HCT116 (cell line): Measurements from ENCODE around the gene EEFSEC. TPM values are rescaled to one million over a fixed set of nuclear protein-coding genes. Genes with fewer than 3 reads are reported as not detected.

Source experiments
- ATAC-seq: fragments of 200-7000 bp; cut with Tn5 transposase; 2 replicates; pipeline ENCODE4 v1.9.1; 2020; ENCODE audit warnings: mild to moderate bottlenecking, moderate library complexity
- BruUV-seq: library from RNA; stranded (reverse); fragments of 400-500 nt; replicated peaks from 2 replicates; lab custom pipeline; 2021; lab: Mats Ljungman, UMichigan
- CTCF ChIA-PET: fragments of 300-600 bp; sonication (Branson Sonifier 250); formaldehyde crosslinking; loops from one replicate; lab custom pipeline; 2021; ENCODE audit warnings: antibody characterized with exemption; lab: Charles Lee
- POLR2A ChIA-PET: fragments of 300-600, 350-600 bp; sonication (Branson Sonifier 250); formaldehyde crosslinking; loops from one replicate; lab custom pipeline; 2021; ENCODE audit warnings: antibody characterized with exemption; lab: Charles Lee
- RAD21 ChIA-PET, 2 experiments: fragments of 300-600 bp; sonication (Branson Sonifier 250); formaldehyde crosslinking; loops; one replicate each; lab custom pipeline; 2023; ENCODE audit warnings: low total read pairs in 2 of 2; ENCODE audit not compliant: uncharacterized antibody in 2 of 2, unreplicated experiment in 2 of 2, low non-redundant PET in 1 of 2; lab: Charles Lee
- DNase-seq: peaks from one replicate; pipeline ENCODE4 v3.0.0-alpha.2; 2010; ENCODE audit warnings: low read depth, low spot score
- H2AFZ ChIP-seq: fragments of 200-600 bp; shearing (Covaris generic), sonication (generic); 2 replicates; pipeline ENCODE4 v1.6.1; 2017; ENCODE audit warnings: low read depth, mixed run types, mixed read lengths, antibody characterized with exemption, low read length; ENCODE audit not compliant: poor library complexity, severe bottlenecking
- H3K27ac ChIP-seq: 2 replicates; pipeline ENCODE4 v1.5.1; 2012; ENCODE audit warnings: low read depth, low read length
- H3K27me3 ChIP-seq: fragments of 200-600 bp; sonication (generic); 2 replicates; pipeline ENCODE4 v1.6.1; 2016; ENCODE audit warnings: mixed run types, low read length, mixed read lengths; ENCODE audit not compliant: insufficient read depth
- H3K36me3 ChIP-seq, 2 experiments: fragments of 200-500 bp in 1 of 2; fragments of 200-600 bp in 1 of 2; sonication (Bioruptor generic) in 1 of 2; sonication (generic) in 1 of 2; 2 replicates each; pipeline versions ENCODE4 v1.5.1 to v1.6.1; 2014 to 2016; ENCODE audit warnings: low read length in 2 of 2, inconsistent platforms in 1 of 2, mixed read lengths in 1 of 2, mixed run types in 1 of 2; ENCODE audit not compliant: insufficient read depth in 2 of 2, control insufficient read depth in 1 of 2
- H3K4me1 ChIP-seq, 2 experiments: fragments of 200-600 bp in 1 of 2; sonication (generic) in 1 of 2; 2 replicates each; pipeline versions ENCODE4 v1.5.1 to v1.6.1; 2012 to 2017; ENCODE audit warnings: low read length in 2 of 2, inconsistent platforms in 1 of 2, mild to moderate bottlenecking in 1 of 2, mixed read lengths in 1 of 2, mixed run types in 1 of 2, moderate library complexity in 1 of 2; ENCODE audit not compliant: insufficient read depth in 2 of 2, control insufficient read depth in 1 of 2
- H3K4me2 ChIP-seq: fragments of 200-600 bp; sonication (generic); 2 replicates; pipeline ENCODE4 v1.6.1; 2017; ENCODE audit warnings: mixed run types, low read length, mixed read lengths
- H3K4me3 ChIP-seq, 2 experiments: fragments of 200-600 bp in 1 of 2; sonication (generic) in 1 of 2; replicated peaks in 1 of 2; 2 replicates each; pipeline ENCODE4 v1.5.1; 2011 to 2016; ENCODE audit warnings: low read length in 2 of 2, control low read depth in 1 of 2, low read depth in 1 of 2, mild to moderate bottlenecking in 1 of 2, mixed read lengths in 1 of 2, mixed run types in 1 of 2
- H3K79me2 ChIP-seq: fragments of 200-600 bp; sonication (generic); 2 replicates; pipeline ENCODE4 v1.6.1; 2017; ENCODE audit warnings: mild to moderate bottlenecking, mixed run types, low read length, moderate library complexity, mixed read lengths; ENCODE audit not compliant: insufficient read depth
- H3K9ac ChIP-seq: fragments of 200-600 bp; sonication (generic); 2 replicates; pipeline ENCODE4 v1.6.1; 2016; ENCODE audit warnings: low read length, mixed read lengths
- H3K9me2 ChIP-seq: fragments of 200-600 bp; sonication (generic), shearing (Covaris generic); 2 replicates; pipeline ENCODE4 v1.6.1; 2017; ENCODE audit warnings: mixed run types, mild to moderate bottlenecking, moderate library complexity; ENCODE audit not compliant: insufficient read depth
- H3K9me3 ChIP-seq, 2 experiments: fragments of 200-500 bp in 1 of 2; fragments of 200-600 bp in 1 of 2; sonication (Bioruptor generic) in 1 of 2; sonication (generic) in 1 of 2; 2 replicates each; pipeline ENCODE4 v1.6.1; 2014 to 2017; ENCODE audit warnings: low read length in 2 of 2, mixed read lengths in 2 of 2, inconsistent platforms in 1 of 2, low read depth in 1 of 2, mild to moderate bottlenecking in 1 of 2, mixed run types in 1 of 2, moderate library complexity in 1 of 2; ENCODE audit not compliant: control insufficient read depth in 1 of 2, insufficient read depth in 1 of 2
- H4K20me1 ChIP-seq: fragments of 200-600 bp; sonication (generic), shearing (Covaris generic); 2 replicates; pipeline ENCODE4 v1.6.1; 2017; ENCODE audit warnings: mixed run types, mild to moderate bottlenecking, moderate library complexity; ENCODE audit not compliant: insufficient read depth
- EGR1 ChIP-seq: IDR thresholded peaks from 2 replicates; pipeline ENCODE4 v1.6.1; 2012; ENCODE audit warnings: low read depth
- JUND ChIP-seq: IDR thresholded peaks from 2 replicates; pipeline ENCODE4 v1.6.1; 2012
- MAX ChIP-seq: IDR thresholded peaks from 2 replicates; pipeline ENCODE4 v1.6.1; 2012
- POLR2A ChIP-seq: IDR thresholded peaks from 2 replicates; pipeline ENCODE4 v1.7.0; 2011; ENCODE audit warnings: borderline replicate concordance; ENCODE audit not compliant: insufficient read depth, insufficient read length; ENCODE audit errors: extremely low read depth
- POLR2AphosphoS5 ChIP-seq: IDR thresholded peaks from 2 replicates; pipeline ENCODE4 v1.6.1; 2011; ENCODE audit warnings: mild to moderate bottlenecking, low read depth, low read length, moderate library complexity
- RAD21 ChIP-seq: IDR thresholded peaks from 2 replicates; pipeline ENCODE4 v1.6.1; 2012; ENCODE audit warnings: low read depth, mild to moderate bottlenecking
- ZNF274 ChIP-seq: fragments of 200-500 bp; sonication (Bioruptor generic); IDR thresholded peaks from 2 replicates; pipeline ENCODE4 v1.6.1; 2014; ENCODE audit warnings: mild to moderate bottlenecking, low read depth, low read length, inconsistent platforms
- intact Hi-C: fragments of 100-400 bp; cut with micrococcal nuclease; formaldehyde crosslinking; loops from 2 replicates; pipeline ENCODE4 v1.10.0; 2022
- total RNA-seq: library from RNA; stranded (reverse); gene quantifications from one replicate; pipeline ENCODE4 v1.2.1, GENCODE V29; 2021; ENCODE audit not compliant: unreplicated experiment

The EEFSEC gene
- total RNA-seq, 1 experiment from 2014 or later, result 16.1 TPM

GRCh38 chr3:128343287-128344051 is 190.2 kb downstream of the EEFSEC start:
- H3K4me2 ChIP-seq, result peak overlapping the region; percentile 13; the same call in 1 of the 2 replicates

GRCh38 chr3:128344052-128344735 is 190.9 kb downstream of the EEFSEC start:
- H3K79me2 ChIP-seq, result no peaks in the 10 kb centered on the region
- DNase-seq (no peak), ATAC-seq (peak; percentile 36)
- no peaks in the 10 kb centered on the region for H3K9me2 ChIP-seq
- POLR2A ChIA-PET, result no interaction called here
- TF ChIP-seq MAX (no peak), ZNF274 (no peak), EGR1 (no peak), POLR2A (no peak)
- H3K27me3 ChIP-seq, result no peaks in the 10 kb centered on the region
- no peak overlapping the region for H3K27ac ChIP-seq
- H3K4me3 ChIP-seq, result no peak overlapping the region
- H3K9ac ChIP-seq, result no peak overlapping the region
- RAD21 ChIA-PET, result no interaction called here
- no peak overlapping the region for H2AFZ ChIP-seq
- CTCF ChIA-PET, result no interaction called here
- no peaks in the 10 kb centered on the region for H3K9me3 ChIP-seq
- H3K36me3 ChIP-seq, result no peaks in the 10 kb centered on the region
- BruUV-seq, result no TSS peak
- intact Hi-C loops, result no loop called here
- peaks cover 6 to 16% of the 10 kb centered on the region in 2 experiments for H3K4me1 ChIP-seq
- H4K20me1 ChIP-seq, result no peaks in the 10 kb centered on the region
- H3K4me2 ChIP-seq, result no peak overlapping the region

More at GRCh38 chr3:128343287-128344051, 190.2 kb downstream of the EEFSEC start:
- H3K27me3 ChIP-seq, result no peaks in the 10 kb centered on the region
- H3K36me3 ChIP-seq, result no peaks in the 10 kb centered on the region
- H3K9ac ChIP-seq, result no peak overlapping the region
- ChIA-PET RAD21 (no interaction called here), CTCF (no interaction called here), POLR2A (no interaction called here)
- no peak overlapping the region for H2AFZ ChIP-seq
- TF ChIP-seq JUND (no peak), POLR2AphosphoS5 (no peak), RAD21 (no peak)
- H3K4me1 ChIP-seq, result peaks cover 6 to 16% of the 10 kb centered on the region in 2 experiments
- no peaks in the 10 kb centered on the region for H4K20me1 ChIP-seq
- intact Hi-C loops, result no loop called here
- no peak for DNase-seq
- peak; percentile 79 for ATAC-seq
- no peaks in the 10 kb centered on the region for H3K9me3 ChIP-seq
- H3K9me2 ChIP-seq, result no peaks in the 10 kb centered on the region
- BruUV-seq, result no TSS peak
- H3K4me3 ChIP-seq, result no peak overlapping the region
- H3K27ac ChIP-seq, result no peak overlapping the region
- H3K79me2 ChIP-seq, result no peaks in the 10 kb centered on the region
